Left colon (tissue), 2 donors: ENCODE data around the gene ESR2. TPM values are rescaled to one million over a fixed set of nuclear protein-coding genes. Genes with fewer than 3 reads are reported as not detected.
A peak's percentile ranks its signal among the peaks of the same experiment; 100 is the strongest.
"Not testable (repeated sequence)": the region's sequence is repeated elsewhere in the genome, so short reads cannot be mapped to it uniquely, and the experiment has no call there.

Experiments
- ATAC-seq: fragments of 200-7000 bp; cut with Tn5 transposase; one replicate; pipeline ENCODE4 v1.9.1; 2020; ENCODE audit warnings: mild to moderate bottlenecking, moderate library complexity
- DNase-seq, 2 donors: peaks; one replicate each; pipeline ENCODE4 v3.0.0-alpha.2; 2020
- intact Hi-C, 2 donors: fragments of 100-400 bp; cut with DNase I in 1 of 2; cut with micrococcal nuclease in 1 of 2; formaldehyde crosslinking; loops; one replicate each; pipeline versions ENCODE4 v1.11.2 to v1.14.0; 2022; cut with DNase I, micrococcal nuclease
- total RNA-seq, 2 donors: library from RNA; stranded (reverse); fragmentation: NEBNext Ultra II Directional; extraction: Animal tissue kit (Norgen Biotek cat#: 25700); gene quantifications; one replicate each; pipeline ENCODE4 v1.2.1, GENCODE V29; 2021
- donor health status: DM: no; HTN: no; CAD: no.
- donor health status: DM: yes; HTN: yes; CAD: no.

ESR2 gene
- total RNA-seq, 2 donors from 2014 or later = 0.40 to 0.70 TPM

- ATAC-seq (no peak), DNase-seq (no peak)
- intact Hi-C loops = no loop called here
These were observed 60.5 kb downstream of the ESR2 start for GRCh38 chr14:64233531-64234190.

- intact Hi-C loops = no loop called here
These were observed 61.2 kb downstream of the ESR2 start for GRCh38 chr14:64232944-64233343.

GRCh38 chr14:64232095-64232838 lies 61.9 kb downstream of the ESR2 start:
- intact Hi-C loops = no loop called here
- peak; percentile 15 for ATAC-seq
- DNase-seq = no peak

More at GRCh38 chr14:64232944-64233343, 61.2 kb downstream of the ESR2 start:
- ATAC-seq (no peak), DNase-seq (no peak)

GRCh38 chr14:64229489-64229888 lies 64.7 kb downstream of the ESR2 start:
- ATAC-seq (no peak), DNase-seq (no peak)
- intact Hi-C loops = no loop called here

GRCh38 chr14:64227856-64228255 lies 66.3 kb downstream of the ESR2 start:
- ATAC-seq = no peak
- intact Hi-C loops = no loop called here
- DNase-seq = no peak

- intact Hi-C loops = no loop called here
- DNase-seq = no peak
- ATAC-seq = no peak
These were observed 68.9 kb downstream of the ESR2 start for GRCh38 chr14:64225151-64225757.

GRCh38 chr14:64221391-64222003 lies 72.7 kb downstream of the ESR2 start:
- intact Hi-C loops = no loop called here
- DNase-seq (no peak), ATAC-seq (peak; percentile 56)

GRCh38 chr14:64220466-64220865 lies 73.7 kb downstream of the ESR2 start:
- DNase-seq = no peak
- no peak for ATAC-seq
- intact Hi-C loops = no loop called here

- DNase-seq (no peak), ATAC-seq (no peak)
- intact Hi-C loops = no loop called here
These were observed 74.1 kb downstream of the ESR2 start for GRCh38 chr14:64220056-64220455.

- ATAC-seq (no peak), DNase-seq (no peak)
- intact Hi-C loops = no loop called here
These were observed 75.6 kb downstream of the ESR2 start for GRCh38 chr14:64218344-64219240.

GRCh38 chr14:64217834-64218233 lies 76.3 kb downstream of the ESR2 start:
- ATAC-seq = no peak
- DNase-seq = no peak
- intact Hi-C loops = no loop called here

GRCh38 chr14:64217308-64217707 lies 76.9 kb downstream of the ESR2 start:
- intact Hi-C loops = no loop called here
- no peak for DNase-seq
- ATAC-seq = no peak

GRCh38 chr14:64215978-64216377 lies 78.2 kb downstream of the ESR2 start:
- intact Hi-C loops = no loop called here
- ATAC-seq = no peak
- no peak for DNase-seq

- no peak for ATAC-seq
- intact Hi-C loops = no loop called here
- DNase-seq = no peak
These were observed 78.9 kb downstream of the ESR2 start for GRCh38 chr14:64215274-64215673.

- DNase-seq (no peak), ATAC-seq (no peak)
- intact Hi-C loops = no loop called here
These were observed 80.2 kb downstream of the ESR2 start for GRCh38 chr14:64213853-64214570.

GRCh38 chr14:64213086-64213485 lies 81.1 kb downstream of the ESR2 start:
- DNase-seq = no peak
- no peak for ATAC-seq
- intact Hi-C loops = no loop called here

GRCh38 chr14:64212666-64213065 lies 81.5 kb downstream of the ESR2 start:
- intact Hi-C loops = no loop called here
- ATAC-seq (no peak), DNase-seq (no peak)

- DNase-seq, intact Hi-C loops, ATAC-seq: not testable (repeated sequence)
These were observed 83.3 kb downstream of the ESR2 start for GRCh38 chr14:64210912-64211311.
